Measurements from ENCODE around the gene SORCS2.

The SORCS2 gene

DNA sequence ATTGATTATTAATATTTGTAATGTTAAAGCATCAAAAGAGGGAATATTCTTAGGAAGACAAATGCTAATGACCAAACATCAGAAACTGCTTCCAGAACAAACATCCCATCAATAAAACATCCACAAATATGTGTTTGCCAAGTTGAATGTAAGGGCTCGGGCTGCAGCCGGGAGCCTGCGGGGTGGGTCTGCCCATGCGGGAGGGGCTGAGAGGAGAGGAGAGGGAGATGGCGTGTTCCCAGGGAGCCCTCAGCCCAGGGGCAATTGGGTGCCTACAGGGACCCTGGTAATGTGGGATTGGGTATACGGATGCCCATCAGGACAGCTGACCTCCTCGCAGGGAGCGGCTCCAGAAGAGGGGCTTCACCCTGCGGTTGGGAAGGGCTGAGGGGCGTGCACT, 280.7 kb downstream of the SORCS2 start:
- DNase-seq (ENCODE audit: low read depth in 2 of 2), result no peak

- DNase-seq (ENCODE audit: low read depth in 2 of 2), result no peak
These were observed 282.0 kb downstream of the SORCS2 start for GRCh38 chr4:7474320-7474719.

GRCh38 chr4:7475207-7475606, 282.9 kb downstream of the SORCS2 start:
- no peak for DNase-seq (ENCODE audit: low read depth in 2 of 2)

DNA sequence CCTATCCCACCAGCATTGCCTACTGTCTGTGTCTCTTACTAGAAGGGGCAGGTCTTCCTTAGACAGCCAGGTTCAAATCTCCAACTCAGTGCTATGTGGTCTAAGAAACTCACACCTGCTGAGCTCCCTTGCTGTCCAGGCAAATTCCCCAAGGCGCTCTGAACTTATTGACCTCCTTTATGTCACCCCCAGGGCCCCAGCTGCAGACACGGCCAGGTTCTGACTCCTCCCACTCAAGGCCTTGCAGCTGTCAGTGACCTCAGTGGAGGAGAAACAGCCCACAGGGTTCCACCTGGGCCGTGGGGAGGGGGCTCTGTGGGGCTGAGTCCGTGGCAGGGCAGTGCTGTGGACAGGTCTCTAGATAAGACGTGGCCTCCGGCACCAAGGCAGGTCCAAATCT, 284.5 kb downstream of the SORCS2 start:
- DNase-seq (ENCODE audit: low read depth in 2 of 2), result no peak

GRCh38 chr4:7477695-7478094, 285.4 kb downstream of the SORCS2 start:
- DNase-seq (ENCODE audit: low read depth in 2 of 2), result no peak

GRCh38 chr4:7478665-7479064, 286.3 kb downstream of the SORCS2 start:
- DNase-seq (ENCODE audit: low read depth in 2 of 2), result no peak

DNA sequence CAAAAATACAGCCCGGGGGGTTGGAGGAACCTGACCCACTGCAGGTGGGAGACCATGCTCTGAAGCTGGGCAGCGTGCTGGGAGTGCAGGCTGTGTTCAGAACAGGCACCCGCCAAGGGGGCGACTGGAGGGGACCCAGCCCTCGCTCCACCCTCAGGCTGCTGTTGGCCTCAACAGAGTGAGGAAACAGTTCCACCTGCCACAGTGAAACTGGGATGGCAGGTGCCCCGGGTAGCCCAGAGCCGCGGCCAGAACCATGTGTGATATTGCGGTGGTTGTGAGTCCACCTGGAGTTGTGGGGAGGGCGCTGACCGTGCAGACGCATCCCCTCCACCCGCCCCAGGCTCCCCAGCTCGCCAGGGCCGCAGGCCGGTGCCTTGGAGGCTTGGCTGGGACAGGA, 288.1 kb downstream of the SORCS2 start:
- no peak for DNase-seq (ENCODE audit: low read depth in 2 of 2)

DNA sequence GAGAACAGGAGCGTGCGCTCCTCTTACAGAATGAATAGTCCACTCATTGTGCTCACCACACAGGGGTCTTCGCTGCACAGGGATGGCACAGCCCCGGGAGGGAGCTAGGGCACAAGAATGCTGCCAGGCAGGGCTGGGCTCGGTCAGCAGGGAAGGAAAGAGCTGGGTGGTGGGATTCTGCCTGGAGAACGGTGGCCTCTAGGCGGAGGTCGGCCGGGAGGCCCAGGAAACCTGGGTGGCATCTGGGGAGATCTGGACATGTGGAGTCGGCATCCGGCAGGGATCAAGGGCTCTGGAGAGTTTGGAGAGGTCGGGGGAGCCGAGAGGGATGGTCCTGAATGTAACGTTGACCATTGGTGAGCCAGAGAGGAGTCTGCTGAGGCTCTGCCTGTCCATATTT, 288.9 kb downstream of the SORCS2 start:
- DNase-seq (ENCODE audit: low read depth in 2 of 2), result no peak

DNA sequence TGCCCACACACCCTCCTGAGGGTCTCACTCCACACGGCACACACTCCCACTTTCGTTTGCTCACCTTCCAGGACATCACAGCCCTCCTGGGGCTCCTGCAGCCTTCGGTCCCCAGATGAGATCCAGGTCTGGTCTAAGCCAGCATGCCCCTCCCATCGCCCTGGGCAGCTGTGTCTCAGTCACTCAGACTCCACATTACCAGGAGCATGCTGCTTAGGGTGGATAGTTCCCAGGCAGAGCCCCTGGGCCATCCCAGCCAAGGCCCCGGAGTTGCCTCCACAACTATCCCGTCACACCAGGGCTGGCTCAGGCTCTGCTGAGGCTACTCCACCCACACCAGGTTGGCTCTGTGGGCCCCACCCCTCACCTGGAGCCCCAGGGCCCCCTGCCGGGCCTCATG, 292.8 kb downstream of the SORCS2 start:
- DNase-seq (ENCODE audit: low read depth in 2 of 2), result no peak

- DNase-seq (ENCODE audit: low read depth in 2 of 2), result no peak
These were observed 293.8 kb downstream of the SORCS2 start for GRCh38 chr4:7486101-7486500.

GRCh38 chr4:7487502-7487901, 295.2 kb downstream of the SORCS2 start:
- no peak for DNase-seq (ENCODE audit: low read depth in 2 of 2)

DNA sequence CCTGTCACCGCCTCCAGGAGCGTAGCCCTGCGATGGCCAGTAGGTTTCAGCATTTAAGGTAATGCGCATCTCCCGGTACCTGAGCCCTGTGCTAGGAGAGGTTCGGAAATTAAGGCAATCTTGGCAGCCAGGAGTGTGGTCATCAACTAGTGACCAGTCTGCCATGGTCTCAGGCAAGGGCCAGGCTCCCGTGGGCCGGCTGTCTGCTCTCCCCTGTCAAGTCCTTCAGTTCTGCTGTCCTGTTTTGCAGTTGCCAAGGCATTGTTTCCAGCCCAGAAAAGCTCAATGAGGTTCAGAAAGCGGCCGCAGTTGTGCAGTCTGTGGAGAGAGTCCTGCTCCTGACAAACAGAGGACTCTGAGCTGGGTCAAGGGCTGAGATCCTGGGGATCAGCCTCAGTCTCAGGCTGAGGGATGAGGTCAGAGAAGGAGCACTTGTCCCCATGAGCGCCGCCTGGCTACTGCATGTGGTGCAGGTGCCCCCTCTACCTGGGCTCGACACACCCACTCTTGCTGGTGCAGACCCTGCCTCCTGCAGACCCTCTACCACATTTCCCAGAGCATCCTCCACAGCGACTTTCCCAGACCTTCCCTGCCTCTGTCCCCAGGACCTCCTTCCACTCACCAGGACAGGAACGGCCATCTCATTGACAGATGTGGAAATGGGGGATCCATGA, 295.8 kb downstream of the SORCS2 start:
- no peak for DNase-seq (ENCODE audit: low read depth in 2 of 2)

- no peak for DNase-seq (ENCODE audit: low read depth in 2 of 2)
These were observed 299.6 kb downstream of the SORCS2 start for GRCh38 chr4:7491915-7492314.

GRCh38 chr4:7498446-7499200, 306.3 kb downstream of the SORCS2 start:
- DNase-seq (ENCODE audit: low read depth in 2 of 2), result no peak

DNA sequence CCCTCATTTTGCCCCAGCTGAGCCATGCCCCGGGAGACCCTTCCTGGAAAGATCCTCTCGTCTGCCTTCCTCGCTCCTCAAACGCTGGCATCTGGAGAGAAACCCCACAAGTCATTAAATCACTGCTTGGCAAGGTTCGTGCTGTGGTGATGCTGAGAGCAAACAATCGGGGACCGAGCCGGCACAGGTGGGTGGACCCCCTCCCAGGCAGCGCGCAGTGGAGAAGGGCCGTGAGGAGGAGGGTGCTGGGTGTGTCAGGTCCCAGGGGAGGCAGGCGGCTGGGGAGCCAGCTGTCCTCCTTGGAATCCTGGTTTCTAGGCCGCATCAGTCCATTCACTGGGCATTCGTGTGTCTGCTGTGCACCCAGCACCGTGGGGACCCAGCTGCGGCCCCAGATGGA, 307.3 kb downstream of the SORCS2 start:
- no peak for DNase-seq (ENCODE audit: low read depth in 2 of 2)

- no peak for DNase-seq (ENCODE audit: low read depth in 2 of 2)
These were observed 308.1 kb downstream of the SORCS2 start for GRCh38 chr4:7500404-7500803.

DNA sequence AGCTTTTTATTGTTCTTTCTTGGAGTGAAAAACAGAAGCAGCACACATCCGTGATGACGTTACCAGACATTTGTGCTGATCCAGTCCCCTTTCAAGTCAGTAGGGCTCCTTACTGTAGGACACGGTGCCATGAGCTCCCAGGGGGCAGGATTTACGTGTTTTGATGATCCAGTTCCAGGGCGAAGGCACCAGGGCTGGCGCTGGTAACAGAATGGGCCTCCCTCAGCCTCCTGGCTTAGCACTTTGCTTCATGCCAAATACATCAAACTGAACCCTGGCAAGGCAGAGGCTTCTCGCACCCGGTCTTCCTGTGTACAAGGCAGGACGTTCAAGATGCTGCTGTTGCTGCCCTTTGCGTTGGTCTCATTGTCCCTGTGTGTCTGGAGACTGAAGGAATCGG, 309.0 kb downstream of the SORCS2 start:
- DNase-seq (ENCODE audit: low read depth in 2 of 2), result no peak

DNA sequence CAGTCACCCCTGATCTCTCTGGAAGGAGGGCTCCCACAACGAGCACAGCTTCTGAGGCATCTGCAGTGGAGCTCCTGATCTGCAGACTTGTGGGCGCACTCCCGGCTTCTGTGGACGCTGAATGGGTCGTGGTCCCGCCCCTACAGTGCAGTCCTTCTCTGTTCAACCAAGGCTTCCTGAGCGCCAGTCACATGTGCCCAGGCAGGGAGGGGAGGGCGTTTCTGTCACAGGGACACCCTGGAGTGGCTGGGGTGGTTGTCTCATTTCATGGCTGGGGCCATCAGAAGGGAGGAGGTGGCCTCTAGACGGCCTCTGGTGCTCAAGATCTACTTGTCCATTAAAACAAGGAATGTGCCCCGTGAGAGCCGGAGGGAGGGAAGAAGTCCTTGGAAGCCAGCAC, 309.5 kb downstream of the SORCS2 start:
- no peak for DNase-seq (ENCODE audit: low read depth in 2 of 2)

DNA sequence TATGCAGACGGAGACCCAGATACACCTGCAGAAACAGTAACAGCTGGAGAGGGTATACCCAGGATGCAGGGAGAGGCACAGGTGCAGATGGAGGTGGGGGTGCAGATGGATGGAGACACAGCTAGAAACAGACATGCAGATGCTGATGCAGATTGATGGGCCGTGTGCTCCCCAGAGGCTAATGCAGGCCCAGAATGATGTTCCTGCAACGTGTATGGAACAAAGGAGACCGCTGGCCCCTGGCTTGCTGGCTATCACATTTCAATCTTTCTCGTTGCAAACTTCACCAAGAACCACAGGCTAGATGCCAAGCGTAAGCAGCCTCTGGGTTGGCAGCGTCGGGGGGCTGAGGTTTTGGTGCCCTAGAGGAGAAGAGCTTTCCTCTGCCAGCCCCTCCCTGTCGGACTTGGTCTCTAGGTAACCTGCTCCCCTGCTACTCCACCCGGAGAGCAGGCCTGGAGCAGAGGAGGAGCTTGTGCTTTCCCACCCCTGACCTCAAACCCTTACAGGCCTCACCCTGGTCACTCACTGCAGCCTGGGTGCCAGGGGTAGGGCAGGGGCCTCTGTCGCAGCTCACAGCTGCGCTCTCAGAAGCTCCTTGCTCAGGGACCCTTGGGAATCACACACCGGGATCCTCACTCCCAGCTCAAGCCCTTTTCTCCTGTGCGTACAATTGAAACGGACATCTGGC, 311.4 kb downstream of the SORCS2 start:
- no peak for DNase-seq (ENCODE audit: low read depth in 2 of 2)

GRCh38 chr4:7505116-7505900, 313.0 kb downstream of the SORCS2 start:
- no peak for DNase-seq (ENCODE audit: low read depth in 2 of 2)

GRCh38 chr4:7506119-7506518, 313.8 kb downstream of the SORCS2 start:
- no peak for DNase-seq (ENCODE audit: low read depth in 2 of 2)

DNA sequence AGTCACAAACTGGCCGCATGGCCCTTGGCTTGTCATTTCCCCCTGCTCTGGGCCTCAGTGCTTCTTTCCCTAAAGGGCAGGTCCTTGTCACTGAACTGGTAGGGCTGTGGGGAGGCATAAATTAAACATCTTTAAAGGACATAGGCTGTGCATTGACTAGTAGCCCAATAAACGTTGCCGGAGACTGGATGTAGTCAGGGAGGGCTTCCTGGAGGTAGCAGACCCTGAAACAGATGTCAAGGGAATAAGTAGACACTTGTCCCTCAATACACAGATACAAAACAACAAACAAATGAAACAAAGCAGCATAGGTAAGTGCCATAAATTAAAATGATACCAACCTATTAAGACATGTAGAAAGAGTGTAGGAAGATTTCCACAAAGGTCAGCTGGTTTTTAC, 314.2 kb downstream of the SORCS2 start:
- no peak for DNase-seq (ENCODE audit: low read depth in 2 of 2)
